ENCODE data around the gene LDLRAD4. TPM values are rescaled to one million over a fixed set of nuclear protein-coding genes. Genes with fewer than 3 reads are reported as not detected.

LDLRAD4 gene
- total and polyA plus RNA-seq, 2 donors (not counting 1 experiment from before 2014, with no cell fraction given), result 13.9 to 35.7 TPM

DNA sequence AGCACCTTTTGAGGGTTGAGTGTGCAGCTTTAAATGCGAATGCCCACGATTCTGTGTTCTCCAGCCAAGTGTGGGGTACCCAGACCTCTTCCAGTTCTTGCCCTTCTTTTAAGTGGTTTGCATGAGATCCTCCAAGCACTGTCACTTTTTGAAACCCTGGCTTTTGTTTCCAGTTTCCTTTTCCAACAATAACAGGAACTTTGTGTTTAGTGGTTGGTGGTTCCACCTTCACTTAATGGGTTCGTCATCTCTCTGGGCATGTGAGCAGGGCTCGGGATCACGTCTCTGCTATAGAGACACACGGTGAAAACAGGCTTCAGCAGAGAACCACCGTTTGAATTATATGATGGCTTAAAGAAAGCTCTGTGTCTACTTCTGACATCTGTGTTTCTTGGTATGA lies 197.6 kb downstream of the LDLRAD4 start:
- intact Hi-C loops (cut with micrococcal nuclease), result no loop called here
- WGBS (ENCODE audit: insufficient coverage), result 44% methylated on average over 2 of the region's 7 CpGs
- H3K4me1 ChIP-seq (ENCODE audit: control insufficient read depth in 2 of 2, insufficient read depth in 2 of 2, low read length in 2 of 2), result peaks cover 0 to 3% of the 10 kb centered on the region in 2 donors
- no peak overlapping the region for H3K9ac ChIP-seq (ENCODE audit: low read length)
- H3K27ac ChIP-seq (ENCODE audit: low read length in 2 of 2), result no peak overlapping the region
- H2AFZ ChIP-seq (ENCODE audit: insufficient read depth, low read depth, low read length, poor library complexity, severe bottlenecking), result no peak overlapping the region
- Mint-ChIP-seq H3K9me3 (ENCODE audit: insufficient read depth) (peaks cover 3% of the 10 kb centered on the region), H3K27ac (no peak overlapping the region), H3K4me1 (no peaks in the 10 kb centered on the region), H3K4me3 (no peak overlapping the region), H3K27me3 (no peaks in the 10 kb centered on the region)
- no peak for TF ChIP-seq CTCF (IDR thresholded peaks at IDR 0.05)
- TF ChIP-seq EZH2 (IDR thresholded peaks at IDR 0.05; ENCODE audit: borderline replicate concordance, insufficient read depth, low read depth, low read length, poor library complexity, severe bottlenecking), result no peak
- no peaks in the 10 kb centered on the region for H4K20me1 ChIP-seq (ENCODE audit: control insufficient read depth, insufficient read depth, low read length, poor library complexity, severe bottlenecking)
- ATAC-seq (ENCODE audit: low read depth) (no peak), DNase-seq (no peak)
- ChIA-PET POLR2A (no interaction called here), CTCF (interaction anchor here (0.7 kb wide), 1 partner anchor 11 kb away, joined by 4 read pairs; no protein-coding TSS in a partner anchor)
- H3K79me2 ChIP-seq (ENCODE audit: control insufficient read depth, insufficient read depth, low read length), result no peaks in the 10 kb centered on the region
- no peak overlapping the region for H3K4me3 ChIP-seq (ENCODE audit: control extremely low read depth in 1 of 5, extremely low read depth in 1 of 5, insufficient read depth in 1 of 5, low read depth in 2 of 5, low read length in 4 of 5)
- H3K27me3 ChIP-seq (replicated peaks in 1 of 4; ENCODE audit: control extremely low read depth in 1 of 4, control insufficient read depth in 3 of 4, insufficient read depth in 4 of 4, low read length in 3 of 4), result peaks cover 0 to 6% (median 0%) of the 10 kb centered on the region in 4 experiments
- peaks cover 0 to 5% (median 0%) of the 10 kb centered on the region in 3 donors for H3K9me3 ChIP-seq (ENCODE audit: control extremely low read depth in 1 of 3, control insufficient read depth in 2 of 3, insufficient read depth in 1 of 3, low read length in 2 of 3)
- no peak overlapping the region for H3K4me2 ChIP-seq (replicated peaks; ENCODE audit: low read depth, low read length, poor library complexity, severe bottlenecking)
- no peaks in the 10 kb centered on the region for H3K36me3 ChIP-seq (replicated peaks in 1 of 2; ENCODE audit: control extremely low read depth in 1 of 2, control insufficient read depth in 1 of 2, extremely low read depth in 1 of 2, insufficient read depth in 2 of 2, low read length in 1 of 2)

DNA sequence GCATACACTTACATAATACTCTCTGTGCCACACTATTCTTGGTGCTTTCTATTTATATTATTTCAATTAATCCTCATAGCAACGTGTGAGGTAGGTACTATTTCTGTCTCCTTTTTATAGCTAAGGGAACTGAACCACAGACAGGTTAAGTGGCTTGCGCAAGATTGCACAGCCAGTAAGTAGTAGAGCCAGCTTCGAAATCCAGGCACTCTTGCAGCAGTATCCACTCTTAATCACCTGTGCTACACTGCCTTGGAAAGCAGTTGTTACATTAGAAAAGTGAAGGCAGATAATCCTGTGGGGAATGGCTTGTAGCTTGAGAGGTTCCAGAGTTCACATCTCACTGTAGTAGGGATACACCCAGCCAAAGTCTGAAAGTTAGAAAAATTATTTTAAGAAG lies 198.3 kb downstream of the LDLRAD4 start:
- Mint-ChIP-seq H3K27ac (no peak overlapping the region), H3K4me3 (no peak overlapping the region), H3K9me3 (ENCODE audit: insufficient read depth) (peaks cover 3% of the 10 kb centered on the region), H3K4me1 (no peaks in the 10 kb centered on the region), H3K27me3 (no peaks in the 10 kb centered on the region)
- Histone ChIP-seq H3K36me3 (replicated peaks in 1 of 2; ENCODE audit: control extremely low read depth in 1 of 2, control insufficient read depth in 1 of 2, extremely low read depth in 1 of 2, insufficient read depth in 2 of 2, low read length in 1 of 2) (no peaks in the 10 kb centered on the region), H3K9ac (ENCODE audit: low read length) (no peak overlapping the region), H3K4me1 (ENCODE audit: control insufficient read depth in 2 of 2, insufficient read depth in 2 of 2, low read length in 2 of 2) (peaks cover 0 to 6% of the 10 kb centered on the region in 2 donors), H3K27ac (ENCODE audit: low read length in 2 of 2) (no peak overlapping the region), H3K9me3 (ENCODE audit: control extremely low read depth in 1 of 3, control insufficient read depth in 2 of 3, insufficient read depth in 1 of 3, low read length in 2 of 3) (peaks cover 0 to 3% (median 0%) of the 10 kb centered on the region in 3 donors), H2AFZ (ENCODE audit: insufficient read depth, low read depth, low read length, poor library complexity, severe bottlenecking) (no peak overlapping the region), H4K20me1 (ENCODE audit: control insufficient read depth, insufficient read depth, low read length, poor library complexity, severe bottlenecking) (no peaks in the 10 kb centered on the region), H3K79me2 (ENCODE audit: control insufficient read depth, insufficient read depth, low read length) (no peaks in the 10 kb centered on the region), H3K4me3 (ENCODE audit: control extremely low read depth in 1 of 5, extremely low read depth in 1 of 5, insufficient read depth in 1 of 5, low read depth in 2 of 5, low read length in 4 of 5) (no peak overlapping the region), H3K27me3 (replicated peaks in 1 of 4; ENCODE audit: control extremely low read depth in 1 of 4, control insufficient read depth in 3 of 4, insufficient read depth in 4 of 4, low read length in 3 of 4) (peaks cover 0 to 6% (median 0%) of the 10 kb centered on the region in 4 experiments), H3K4me2 (replicated peaks; ENCODE audit: low read depth, low read length, poor library complexity, severe bottlenecking) (no peak overlapping the region)
- WGBS (ENCODE audit: insufficient coverage), result no CpG with 5 or more reads among the region's 3 CpGs
- ATAC-seq (ENCODE audit: low read depth) (no peak), DNase-seq (no peak)
- ChIA-PET CTCF (interaction anchor here (0.7 kb wide), 1 partner anchor 12 kb away, joined by 4 read pairs; no protein-coding TSS in a partner anchor), POLR2A (no interaction called here)
- no peak for TF ChIP-seq CTCF (IDR thresholded peaks at IDR 0.05)
- TF ChIP-seq EZH2 (IDR thresholded peaks at IDR 0.05; ENCODE audit: borderline replicate concordance, insufficient read depth, low read depth, low read length, poor library complexity, severe bottlenecking), result no peak
- intact Hi-C loops (cut with micrococcal nuclease), result no loop called here
